Astrocyte (in vitro differentiated cells and primary cell): Measurements from ENCODE around the gene FAP. TPM values are rescaled to one million over a fixed set of nuclear protein-coding genes. Genes with fewer than 3 reads are reported as not detected.
A peak's percentile ranks its signal among the peaks of the same experiment; 100 is the strongest.

Experiments used
- DNase-seq: peaks from one replicate; pipeline ENCODE4 v3.0.0-alpha.2; 2010; ENCODE audit warnings: low read depth
- FAIRE-seq: peaks from 2 replicates; lab custom pipeline; 2011; peaks lifted over from hg19 to GRCh38; lab: Jason Lieb, UNC
- H2AFZ ChIP-seq: 2 replicates; pipeline ENCODE4 v1.6.0; 2012; ENCODE audit warnings: low read depth, low read length, inconsistent platforms
- H3K27ac ChIP-seq: 2 replicates; pipeline ENCODE4 v1.5.1; 2011; ENCODE audit warnings: low read depth, low read length, inconsistent platforms
- H3K27me3 ChIP-seq: 2 replicates; pipeline ENCODE4 v1.6.0; 2011; ENCODE audit warnings: low read length, inconsistent platforms; ENCODE audit not compliant: insufficient read depth
- H3K36me3 ChIP-seq: 2 replicates; pipeline ENCODE4 v1.5.1; 2011; ENCODE audit warnings: low read length, inconsistent platforms; ENCODE audit not compliant: insufficient read depth
- H3K4me1 ChIP-seq: 2 replicates; pipeline ENCODE4 v1.5.1; 2011; ENCODE audit warnings: low read length, inconsistent platforms; ENCODE audit not compliant: insufficient read depth
- H3K4me2 ChIP-seq: 2 replicates; pipeline ENCODE4 v1.6.0; 2012; ENCODE audit warnings: low read length, inconsistent platforms
- H3K4me3 ChIP-seq: 2 replicates; pipeline ENCODE4 v1.5.1; 2011; ENCODE audit warnings: low read depth, mild to moderate bottlenecking, low read length, inconsistent platforms; ENCODE audit not compliant: insufficient read depth
- H3K79me2 ChIP-seq: 2 replicates; pipeline ENCODE4 v1.6.0; 2012; ENCODE audit warnings: mild to moderate bottlenecking, low read length, inconsistent platforms; ENCODE audit not compliant: insufficient read depth
- H3K9ac ChIP-seq: 2 replicates; pipeline ENCODE4 v1.6.0; 2012; ENCODE audit warnings: mild to moderate bottlenecking, low read length, inconsistent platforms
- H3K9me3 ChIP-seq: 2 replicates; pipeline ENCODE4 v1.5.1; 2012; ENCODE audit warnings: low read depth, mild to moderate bottlenecking, low read length, inconsistent platforms; ENCODE audit not compliant: insufficient read depth
- H4K20me1 ChIP-seq: 2 replicates; pipeline ENCODE4 v1.6.0; 2012; ENCODE audit warnings: low read length, inconsistent platforms; ENCODE audit not compliant: insufficient read depth
- H3K27ac Mint-ChIP-seq: one replicate; pipeline ENCODE4 v1.8.0; 2021; ENCODE audit warnings: mild to moderate bottlenecking, mixed read lengths; ENCODE audit not compliant: unreplicated experiment
- H3K27me3 Mint-ChIP-seq: one replicate; pipeline ENCODE4 v1.8.0; 2021; ENCODE audit warnings: low read depth, mixed read lengths; ENCODE audit not compliant: unreplicated experiment
- H3K36me3 Mint-ChIP-seq: one replicate; pipeline ENCODE4 v1.8.0; 2021; ENCODE audit warnings: low read depth, mixed read lengths; ENCODE audit not compliant: unreplicated experiment
- H3K4me1 Mint-ChIP-seq: one replicate; pipeline ENCODE4 v1.8.0; 2021; ENCODE audit warnings: low read depth, mixed read lengths; ENCODE audit not compliant: unreplicated experiment
- H3K4me3 Mint-ChIP-seq: one replicate; pipeline ENCODE4 v1.8.0; 2021; ENCODE audit warnings: mild to moderate bottlenecking, moderate library complexity, mixed read lengths; ENCODE audit not compliant: unreplicated experiment
- H3K9me3 Mint-ChIP-seq: one replicate; pipeline ENCODE4 v1.8.0; 2021; ENCODE audit warnings: mild to moderate bottlenecking, mixed read lengths; ENCODE audit not compliant: unreplicated experiment
- CTCF ChIP-seq: IDR thresholded peaks from 2 replicates; pipeline ENCODE4 v1.5.1; 2011; ENCODE audit warnings: low read depth, mild to moderate bottlenecking, inconsistent platforms, low read length, moderate library complexity; ENCODE audit not compliant: insufficient read depth
- EZH2 ChIP-seq: IDR thresholded peaks from 2 replicates; pipeline ENCODE4 v1.6.1; 2012; ENCODE audit warnings: mild to moderate bottlenecking, low read length, inconsistent platforms; ENCODE audit not compliant: insufficient read depth
- total RNA-seq: library from RNA; stranded (reverse); gene quantifications from 2 replicates; pipeline ENCODE4 v1.2.1, GENCODE V29; 2021

Gene FAP
- total RNA-seq, 1 donor from 2014 or later = 1.3 TPM

- H3K36me3 ChIP-seq = no peaks in the 10 kb centered on the region
- no peak overlapping the region for H3K4me3 Mint-ChIP-seq
- peaks cover 3% of the 10 kb centered on the region for H3K4me1 ChIP-seq
- no peaks in the 10 kb centered on the region for H3K79me2 ChIP-seq
- TF ChIP-seq CTCF (no peak), EZH2 (no peak)
- no peaks in the 10 kb centered on the region for H4K20me1 ChIP-seq
- H3K9me3 Mint-ChIP-seq = no peaks in the 10 kb centered on the region
- no peak overlapping the region for H3K27ac ChIP-seq
- H3K27me3 Mint-ChIP-seq = no peaks in the 10 kb centered on the region
- H3K36me3 Mint-ChIP-seq = peaks cover 35% of the 10 kb centered on the region
- no peak overlapping the region for H2AFZ ChIP-seq
- H3K4me2 ChIP-seq = no peak overlapping the region
- no peak overlapping the region for H3K4me3 ChIP-seq
- peaks cover 13% of the 10 kb centered on the region for H3K4me1 Mint-ChIP-seq
- no peak for FAIRE-seq
- no peak overlapping the region for H3K27ac Mint-ChIP-seq
- no peak overlapping the region for H3K9ac ChIP-seq
- H3K9me3 ChIP-seq = no peaks in the 10 kb centered on the region
- H3K27me3 ChIP-seq = no peaks in the 10 kb centered on the region
- DNase-seq = no peak
Measured at GRCh38 chr2:162267496-162267895, 24.3 kb upstream of the FAP start.

GRCh38 chr2:162266460-162266760 is 23.2 kb upstream of the FAP start:
- Histone ChIP-seq H3K4me2 (no peak overlapping the region), H3K36me3 (no peaks in the 10 kb centered on the region), H3K9ac (no peak overlapping the region), H4K20me1 (no peaks in the 10 kb centered on the region), H3K27ac (no peak overlapping the region), H3K27me3 (no peaks in the 10 kb centered on the region), H3K9me3 (no peaks in the 10 kb centered on the region), H3K4me3 (no peak overlapping the region), H3K4me1 (peaks cover 7% of the 10 kb centered on the region), H3K79me2 (no peaks in the 10 kb centered on the region), H2AFZ (no peak overlapping the region)
- Mint-ChIP-seq H3K4me1 (peaks cover 20% of the 10 kb centered on the region), H3K9me3 (no peaks in the 10 kb centered on the region), H3K27ac (no peak overlapping the region), H3K36me3 (peaks cover 30% of the 10 kb centered on the region), H3K27me3 (no peaks in the 10 kb centered on the region), H3K4me3 (no peak overlapping the region)
- TF ChIP-seq CTCF (no peak), EZH2 (no peak)
- FAIRE-seq (no peak), DNase-seq (no peak)

- Histone ChIP-seq H3K36me3 (no peaks in the 10 kb centered on the region), H3K9me3 (no peaks in the 10 kb centered on the region), H4K20me1 (no peaks in the 10 kb centered on the region), H3K9ac (no peak overlapping the region), H2AFZ (no peak overlapping the region), H3K4me1 (peaks cover 12% of the 10 kb centered on the region), H3K27ac (no peak overlapping the region), H3K79me2 (no peaks in the 10 kb centered on the region), H3K27me3 (no peaks in the 10 kb centered on the region), H3K4me3 (no peak overlapping the region), H3K4me2 (no peak overlapping the region)
- peak overlapping the region; percentile 22 for H3K4me3 Mint-ChIP-seq
- H3K27me3 Mint-ChIP-seq = no peaks in the 10 kb centered on the region
- H3K27ac Mint-ChIP-seq = peak overlapping the region; percentile 55
- no peaks in the 10 kb centered on the region for H3K9me3 Mint-ChIP-seq
- peaks cover 27% of the 10 kb centered on the region for H3K36me3 Mint-ChIP-seq
- no peak for FAIRE-seq
- no peak for TF ChIP-seq EZH2
- TF ChIP-seq CTCF = no peak
- DNase-seq = peak; percentile 36
- H3K4me1 Mint-ChIP-seq = peaks cover 25% of the 10 kb centered on the region
Measured at GRCh38 chr2:162265666-162266459, 22.6 kb upstream of the FAP start.
